ENCODE measurements around the gene ANK2. TPM values are rescaled to one million over a fixed set of nuclear protein-coding genes. Genes with fewer than 3 reads are reported as not detected.

ANK2 gene
- total and polyA plus RNA-seq, 2 experiments from 2014 or later = 7.7 to 40.4 TPM

DNA sequence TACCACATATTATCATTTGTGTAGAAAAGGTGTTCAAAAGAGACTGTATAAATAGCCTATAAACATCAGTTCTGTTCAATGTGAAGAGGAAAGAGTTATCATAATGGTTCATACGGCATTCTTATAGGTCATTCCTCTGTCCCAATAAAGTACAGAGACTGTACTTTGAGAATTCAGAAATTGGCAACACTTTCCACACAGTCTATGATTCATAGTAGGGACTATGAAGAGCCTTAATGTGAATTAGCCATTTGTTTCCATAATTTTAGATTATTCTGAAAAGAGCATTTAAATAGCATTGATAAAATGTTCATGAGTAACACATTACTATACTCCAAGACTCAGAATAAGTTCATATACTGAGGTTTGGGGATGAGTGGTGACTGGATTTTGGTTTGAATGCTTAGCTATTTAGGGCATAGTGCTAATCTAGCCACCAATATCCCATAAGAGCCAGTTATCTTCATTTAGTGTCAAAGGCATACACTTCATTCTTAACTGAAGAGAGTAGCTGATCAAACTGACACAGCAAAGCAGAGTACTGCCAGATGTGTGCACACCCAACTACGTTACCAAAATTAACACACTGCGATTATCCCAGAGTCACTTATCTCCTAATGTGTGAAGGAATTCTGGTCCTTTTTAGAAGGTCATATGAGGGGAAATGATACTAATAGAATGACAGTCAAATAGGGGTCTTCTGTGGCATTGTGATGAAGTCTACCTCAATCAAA lies 10.2 kb downstream of the ANK2 start:
- H3K4me2 ChIP-seq = no peak overlapping the region
- no peaks in the 10 kb centered on the region for H3F3A ChIP-seq (replicated peaks; ENCODE audit: low read depth)
- H3K36me3 Mint-ChIP-seq (ENCODE audit: low read depth) = no peaks in the 10 kb centered on the region
- no peak for DNase-seq (ENCODE audit: low spot score)
- no peaks in the 10 kb centered on the region for H3K79me2 ChIP-seq (replicated peaks; ENCODE audit: insufficient read depth)
- H3K4me1 Mint-ChIP-seq = peaks cover 33% of the 10 kb centered on the region
- no peaks in the 10 kb centered on the region for H4K20me1 ChIP-seq (replicated peaks; ENCODE audit: insufficient read depth)
- no peak for ATAC-seq
- H3K27ac ChIP-seq (ENCODE audit: low read depth) = no peak overlapping the region
- TF ChIP-seq STAT1 (IDR thresholded peaks at IDR 0.05; ENCODE audit: unreplicated experiment) (no peak), CTCF (conservative IDR thresholded peaks at IDR 0.05; ENCODE audit: low read depth in 2 of 2) (no peak), ZNF331 (CRISPR knock-in tag; IDR thresholded peaks at IDR 0.05; ENCODE audit: low read depth) (no peak), NANOG (IDR thresholded peaks at IDR 0.05; ENCODE audit: borderline replicate concordance) (no peak), POLR2AphosphoS5 (IDR thresholded peaks at IDR 0.05; ENCODE audit: low read depth) (no peak), ZNF462 (CRISPR knock-in tag; IDR thresholded peaks at IDR 0.05) (no peak), ZNF114 (CRISPR knock-in tag; IDR thresholded peaks at IDR 0.05) (no peak), EZH2 (IDR thresholded peaks at IDR 0.05; ENCODE audit: low read depth, unreplicated experiment) (no peak), CREB1 (CRISPR knock-in tag; IDR thresholded peaks at IDR 0.05; ENCODE audit: low read depth) (no peak), JUNB (IDR thresholded peaks at IDR 0.05; ENCODE audit: unreplicated experiment) (no peak), EZH2phosphoT487 (IDR thresholded peaks at IDR 0.05; ENCODE audit: unreplicated experiment) (no peak)
- TF ChIP-seq, protein P1, sequence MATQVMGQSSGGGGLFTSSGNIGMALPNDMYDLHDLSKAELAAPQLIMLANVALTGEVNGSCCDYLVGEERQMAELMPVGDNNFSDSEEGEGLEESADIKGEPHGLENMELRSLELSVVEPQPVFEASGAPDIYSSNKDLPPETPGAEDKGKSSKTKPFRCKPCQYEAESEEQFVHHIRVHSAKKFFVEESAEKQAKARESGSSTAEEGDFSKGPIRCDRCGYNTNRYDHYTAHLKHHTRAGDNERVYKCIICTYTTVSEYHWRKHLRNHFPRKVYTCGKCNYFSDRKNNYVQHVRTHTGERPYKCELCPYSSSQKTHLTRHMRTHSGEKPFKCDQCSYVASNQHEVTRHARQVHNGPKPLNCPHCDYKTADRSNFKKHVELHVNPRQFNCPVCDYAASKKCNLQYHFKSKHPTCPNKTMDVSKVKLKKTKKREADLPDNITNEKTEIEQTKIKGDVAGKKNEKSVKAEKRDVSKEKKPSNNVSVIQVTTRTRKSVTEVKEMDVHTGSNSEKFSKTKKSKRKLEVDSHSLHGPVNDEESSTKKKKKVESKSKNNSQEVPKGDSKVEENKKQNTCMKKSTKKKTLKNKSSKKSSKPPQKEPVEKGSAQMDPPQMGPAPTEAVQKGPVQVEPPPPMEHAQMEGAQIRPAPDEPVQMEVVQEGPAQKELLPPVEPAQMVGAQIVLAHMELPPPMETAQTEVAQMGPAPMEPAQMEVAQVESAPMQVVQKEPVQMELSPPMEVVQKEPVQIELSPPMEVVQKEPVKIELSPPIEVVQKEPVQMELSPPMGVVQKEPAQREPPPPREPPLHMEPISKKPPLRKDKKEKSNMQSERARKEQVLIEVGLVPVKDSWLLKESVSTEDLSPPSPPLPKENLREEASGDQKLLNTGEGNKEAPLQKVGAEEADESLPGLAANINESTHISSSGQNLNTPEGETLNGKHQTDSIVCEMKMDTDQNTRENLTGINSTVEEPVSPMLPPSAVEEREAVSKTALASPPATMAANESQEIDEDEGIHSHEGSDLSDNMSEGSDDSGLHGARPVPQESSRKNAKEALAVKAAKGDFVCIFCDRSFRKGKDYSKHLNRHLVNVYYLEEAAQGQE (IDR thresholded peaks at IDR 0.05; ENCODE audit: unreplicated experiment) = no peak
- TF ChIP-seq, protein P2, sequence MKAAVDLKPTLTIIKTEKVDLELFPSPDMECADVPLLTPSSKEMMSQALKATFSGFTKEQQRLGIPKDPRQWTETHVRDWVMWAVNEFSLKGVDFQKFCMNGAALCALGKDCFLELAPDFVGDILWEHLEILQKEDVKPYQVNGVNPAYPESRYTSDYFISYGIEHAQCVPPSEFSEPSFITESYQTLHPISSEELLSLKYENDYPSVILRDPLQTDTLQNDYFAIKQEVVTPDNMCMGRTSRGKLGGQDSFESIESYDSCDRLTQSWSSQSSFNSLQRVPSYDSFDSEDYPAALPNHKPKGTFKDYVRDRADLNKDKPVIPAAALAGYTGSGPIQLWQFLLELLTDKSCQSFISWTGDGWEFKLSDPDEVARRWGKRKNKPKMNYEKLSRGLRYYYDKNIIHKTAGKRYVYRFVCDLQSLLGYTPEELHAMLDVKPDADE (IDR thresholded peaks at IDR 0.05) = no peak
- no peaks in the 10 kb centered on the region for H3K27me3 ChIP-seq (ENCODE audit: insufficient read depth)
- no peak overlapping the region for H3K27ac Mint-ChIP-seq
- no peak overlapping the region for H3K4me3 Mint-ChIP-seq
- H3K9me2 ChIP-seq (ENCODE audit: insufficient read depth) = no peaks in the 10 kb centered on the region
- H3K9me3 Mint-ChIP-seq = no peaks in the 10 kb centered on the region
- H3K27me3 Mint-ChIP-seq (ENCODE audit: insufficient read depth, low read depth, poor library complexity) = no peaks in the 10 kb centered on the region
- peaks cover 11% of the 10 kb centered on the region for H3K4me1 ChIP-seq (ENCODE audit: insufficient read depth)
- H3K4me3 ChIP-seq = no peak overlapping the region
- no peak overlapping the region for H2AFZ ChIP-seq
- H3K36me3 ChIP-seq (ENCODE audit: insufficient read depth) = no peaks in the 10 kb centered on the region
